Stimulated activated CD4-positive, alpha-beta T cell treated with anti-CD3 and anti-CD28 coated beads, Interleukin-1b, Interleukin-23, amount 100 ng/mL, for 24 hours (primary cell): ENCODE measurements around the gene TBPL1.

Experiments used
- DNase-seq, 4 experiments: peaks; one replicate each; pipeline ENCODE4 v3.0.0-alpha.2; 2020; ENCODE audit warnings: low read depth in 4 of 4, low spot score in 1 of 4

The TBPL1 gene

GRCh38 chr6:134034961-134035822 is 82.2 kb downstream of the TBPL1 start:
- DNase-seq = no peak

- DNase-seq = no peak
Observed at GRCh38 chr6:134035823-134036296, 82.8 kb downstream of the TBPL1 start.

- no peak for DNase-seq
Observed at GRCh38 chr6:134039116-134039515, 86.1 kb downstream of the TBPL1 start.
